GM18873 (cell line): ENCODE measurements around the gene PRICKLE1.

ENCODE experiments used
- ATAC-seq: cut with Tn5 transposase; IDR thresholded peaks from one replicate; pipeline ENCODE4 v1.9.1; 2021; ENCODE audit warnings: mild to moderate bottlenecking, moderate library complexity, moderate number of reproducible peaks; ENCODE audit not compliant: unreplicated experiment, low FRiP score

Gene PRICKLE1

DNA sequence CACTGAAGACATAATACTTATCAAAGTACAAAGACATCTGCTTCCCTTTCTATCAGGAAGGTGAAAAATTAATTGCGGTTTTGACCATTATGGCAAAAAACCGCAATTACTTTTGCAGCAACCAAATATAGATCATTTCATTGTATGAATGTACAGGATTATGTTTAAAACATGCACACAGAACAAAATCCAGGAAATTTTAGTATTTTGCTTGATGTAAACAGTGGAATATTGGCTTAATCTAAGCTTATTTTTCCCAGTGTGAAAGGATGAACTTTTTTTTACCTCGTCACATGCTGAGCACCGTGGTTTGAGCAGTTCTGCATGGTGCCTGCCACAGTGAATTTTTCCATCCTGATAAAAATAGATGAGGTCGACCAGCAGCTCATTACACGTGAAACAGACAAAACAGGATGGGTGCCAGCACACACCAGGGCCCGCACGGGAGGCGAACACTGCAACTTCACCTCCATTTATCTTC is 121.2 kb downstream of the PRICKLE1 start:
- no peak for ATAC-seq

- ATAC-seq: no peak
Observed at GRCh38 chr12:42463671-42464070, 125.9 kb downstream of the PRICKLE1 start.

DNA sequence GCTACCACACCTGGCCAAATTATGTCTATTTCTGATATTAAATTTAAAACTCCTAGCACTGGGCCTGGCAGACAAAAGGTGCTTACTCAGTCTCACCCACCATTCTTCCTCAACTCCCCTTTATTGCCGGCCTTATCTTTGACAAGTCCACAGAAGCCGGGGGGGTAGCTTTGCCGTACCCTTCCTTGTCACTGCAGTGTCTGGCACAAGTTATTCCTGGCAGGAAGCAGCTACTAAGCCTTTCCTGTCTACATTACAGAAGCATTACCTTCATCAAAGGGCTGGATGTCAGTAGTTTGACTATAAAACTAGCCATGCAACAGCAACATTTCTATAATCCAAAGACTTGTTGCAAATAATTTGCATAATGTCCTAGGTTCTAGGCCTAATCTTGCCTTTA is 127.1 kb downstream of the PRICKLE1 start:
- ATAC-seq: no peak

DNA sequence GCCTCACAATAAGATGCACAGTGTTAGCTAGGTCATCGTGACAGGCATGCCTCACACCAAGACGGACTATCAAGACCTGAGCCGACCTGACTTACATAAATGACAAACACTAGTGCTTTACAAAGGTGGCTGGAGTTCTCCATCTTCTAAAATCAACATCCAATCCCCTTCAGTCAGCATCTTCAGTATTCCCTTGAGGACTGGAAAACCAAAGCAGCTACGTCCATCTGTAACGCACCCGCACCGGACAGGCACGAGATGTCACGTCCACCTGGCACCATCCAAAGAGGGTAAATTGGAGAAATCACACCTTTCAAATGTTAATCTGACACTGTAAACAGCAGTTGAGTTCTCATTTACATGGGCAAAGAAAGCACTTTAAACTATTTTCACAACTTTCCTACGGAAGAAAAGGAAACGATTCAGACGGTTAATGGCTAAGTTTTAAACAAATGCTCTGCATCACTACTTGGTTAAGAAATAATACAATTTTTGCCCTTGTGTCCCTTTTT is 130.2 kb downstream of the PRICKLE1 start:
- no peak for ATAC-seq

DNA sequence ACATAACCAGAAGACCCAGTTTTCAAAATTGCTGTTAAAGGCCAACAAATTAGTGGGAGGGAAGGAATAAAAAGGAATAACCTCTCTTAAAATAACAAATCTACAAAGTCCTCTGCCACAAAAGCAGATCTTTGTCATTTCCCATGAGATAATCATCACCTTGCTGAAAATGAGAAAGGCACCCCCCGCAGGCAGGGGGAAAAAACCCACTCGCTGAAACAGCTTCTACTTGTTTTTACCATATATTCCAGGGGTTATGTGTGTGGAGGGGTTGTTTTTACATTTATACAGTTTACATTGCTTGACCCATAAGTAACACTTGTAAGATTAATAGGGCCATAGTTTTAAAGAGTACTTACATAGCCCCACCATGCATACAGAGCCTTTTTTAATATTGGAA is 131.0 kb downstream of the PRICKLE1 start:
- no peak for ATAC-seq

DNA sequence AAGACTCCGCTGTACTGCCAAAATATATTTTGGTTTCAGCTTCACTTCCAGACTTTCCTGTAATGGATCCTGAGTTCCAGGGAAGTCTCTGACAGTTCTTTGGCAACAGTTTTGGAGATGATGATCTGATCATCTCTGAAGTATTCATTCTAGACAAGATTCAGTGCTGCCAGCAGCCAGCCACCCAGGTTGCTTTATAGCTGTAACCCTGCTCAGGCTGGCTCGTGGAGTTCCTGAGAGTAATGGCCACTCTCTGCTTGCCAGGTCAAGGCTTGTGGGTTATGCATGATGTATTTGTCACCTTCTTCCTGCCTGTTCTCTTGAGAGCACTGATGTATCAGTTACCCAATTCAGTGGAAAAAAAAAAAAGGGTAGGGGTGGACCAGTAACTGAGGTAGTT is 139.3 kb downstream of the PRICKLE1 start:
- no peak for ATAC-seq

DNA sequence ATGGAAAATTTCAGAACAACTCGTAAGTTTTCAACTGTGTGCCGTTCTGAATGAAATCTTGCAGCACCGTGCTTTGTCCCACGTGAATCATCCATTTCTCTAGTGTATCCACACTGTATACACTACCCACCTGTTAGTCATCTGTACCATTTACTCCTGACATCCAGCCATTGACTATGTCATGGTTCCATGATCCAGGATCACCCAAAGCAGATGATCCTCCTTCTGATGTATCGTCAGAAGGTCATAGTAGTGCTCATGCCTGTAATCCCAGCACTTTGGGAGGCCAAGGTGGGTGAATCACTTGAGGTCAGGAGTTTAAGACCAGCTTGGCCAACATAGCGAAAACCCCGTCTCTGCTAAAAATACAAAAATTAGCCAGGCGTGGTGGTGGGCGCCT is 140.7 kb downstream of the PRICKLE1 start:
- ATAC-seq: no peak

- no peak for ATAC-seq
Observed at GRCh38 chr12:42447371-42447786, 142.2 kb downstream of the PRICKLE1 start.

DNA sequence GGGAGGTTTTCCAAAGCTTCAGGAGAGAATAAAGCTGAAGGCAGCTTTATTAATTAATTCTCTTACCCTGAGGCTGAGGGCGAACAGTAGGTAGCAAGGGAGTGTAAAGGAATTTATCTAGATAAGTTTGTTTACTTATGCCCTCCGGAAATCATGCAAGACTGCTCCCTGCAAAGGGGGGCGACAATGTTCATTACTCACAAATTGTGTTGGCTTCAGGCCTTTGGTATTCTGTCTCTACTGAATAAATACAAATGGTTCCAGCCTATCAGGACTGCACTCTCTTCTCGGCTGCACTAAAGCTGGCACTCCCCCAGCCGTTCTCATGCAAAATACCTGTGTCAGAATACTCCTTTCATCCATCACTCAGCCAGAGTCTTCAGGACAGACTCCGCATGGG is 142.8 kb downstream of the PRICKLE1 start:
- no peak for ATAC-seq

DNA sequence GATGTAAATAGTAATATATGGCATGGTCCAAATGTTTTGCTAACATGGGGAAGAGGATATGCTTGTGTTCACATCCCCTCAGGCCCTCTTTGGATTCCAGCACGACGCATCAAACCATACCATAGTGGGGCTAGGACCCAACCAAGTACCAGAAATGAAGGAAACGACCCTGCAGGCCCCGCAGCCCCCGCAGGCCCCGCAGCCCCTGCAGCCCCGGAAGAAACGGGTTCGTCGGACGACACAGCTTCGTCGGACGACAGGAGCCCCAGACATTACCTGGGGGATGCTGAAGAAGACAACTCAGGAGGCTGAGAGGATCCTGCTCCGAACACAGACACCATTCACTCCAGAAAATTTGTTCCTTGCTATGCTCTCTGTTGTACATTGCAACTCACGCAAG is 143.7 kb downstream of the PRICKLE1 start:
- no peak for ATAC-seq

- ATAC-seq: no peak
Observed at GRCh38 chr12:42444192-42444943, 145.2 kb downstream of the PRICKLE1 start.

DNA sequence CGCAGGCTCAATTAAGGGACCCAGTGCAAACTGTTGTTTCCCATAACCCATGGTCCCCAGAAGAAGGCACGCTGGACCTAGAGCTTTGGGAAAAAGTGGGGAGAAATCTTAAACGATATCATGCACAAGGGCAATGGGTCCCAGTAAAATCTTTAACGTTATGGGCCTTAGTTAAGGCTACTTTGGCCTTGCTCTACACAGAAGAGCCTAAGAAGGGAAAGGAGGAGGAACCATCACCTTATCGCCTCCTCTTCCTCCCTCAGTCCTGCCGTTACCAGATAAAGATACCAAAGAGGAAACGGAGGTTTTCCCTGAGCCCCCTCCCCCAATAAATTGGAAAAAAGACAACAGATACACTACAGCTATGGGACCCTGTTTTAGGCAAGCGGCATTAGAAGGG is 146.7 kb downstream of the PRICKLE1 start:
- no peak for ATAC-seq

DNA sequence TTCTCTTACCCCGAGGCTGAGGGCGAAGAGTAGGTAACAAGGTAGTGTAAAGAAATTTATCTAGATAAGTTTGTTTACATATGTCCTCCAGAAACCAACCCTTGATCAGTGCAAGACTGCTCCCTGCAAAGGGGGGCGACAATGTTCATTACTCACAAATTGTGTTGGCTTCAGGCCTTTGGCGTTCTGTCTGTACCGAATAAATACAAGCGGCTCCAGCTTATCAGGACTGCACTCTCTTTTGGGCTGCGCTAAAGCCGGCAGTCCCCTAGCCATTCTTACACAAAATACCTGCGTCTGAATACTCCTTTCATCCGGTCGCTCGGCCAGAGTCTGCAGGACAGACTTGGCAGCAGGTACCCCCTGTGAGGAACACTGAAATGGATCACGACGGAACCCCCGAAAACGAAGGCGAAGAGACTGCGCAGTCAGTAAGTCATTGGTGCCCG is 147.2 kb downstream of the PRICKLE1 start:
- ATAC-seq: no peak

DNA sequence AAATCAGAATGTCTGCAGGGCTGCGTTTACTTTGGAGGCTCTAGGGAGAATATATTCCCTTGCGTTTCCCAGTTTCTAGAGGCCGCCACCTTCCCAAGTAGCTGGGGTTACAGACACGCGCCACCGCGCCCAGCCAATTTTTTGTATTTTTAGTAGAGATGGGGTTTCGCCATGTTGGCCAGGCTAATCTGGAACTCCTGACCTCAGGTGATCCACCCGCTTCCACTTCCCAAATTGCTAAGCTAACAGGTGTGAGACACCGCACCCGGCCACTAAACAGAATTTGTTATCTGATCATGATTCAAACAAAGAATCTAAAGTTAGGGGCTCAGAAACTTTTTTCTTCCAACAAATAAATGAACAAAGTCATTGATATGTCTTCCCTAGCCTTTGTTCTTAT is 148.9 kb downstream of the PRICKLE1 start:
- no peak for ATAC-seq

DNA sequence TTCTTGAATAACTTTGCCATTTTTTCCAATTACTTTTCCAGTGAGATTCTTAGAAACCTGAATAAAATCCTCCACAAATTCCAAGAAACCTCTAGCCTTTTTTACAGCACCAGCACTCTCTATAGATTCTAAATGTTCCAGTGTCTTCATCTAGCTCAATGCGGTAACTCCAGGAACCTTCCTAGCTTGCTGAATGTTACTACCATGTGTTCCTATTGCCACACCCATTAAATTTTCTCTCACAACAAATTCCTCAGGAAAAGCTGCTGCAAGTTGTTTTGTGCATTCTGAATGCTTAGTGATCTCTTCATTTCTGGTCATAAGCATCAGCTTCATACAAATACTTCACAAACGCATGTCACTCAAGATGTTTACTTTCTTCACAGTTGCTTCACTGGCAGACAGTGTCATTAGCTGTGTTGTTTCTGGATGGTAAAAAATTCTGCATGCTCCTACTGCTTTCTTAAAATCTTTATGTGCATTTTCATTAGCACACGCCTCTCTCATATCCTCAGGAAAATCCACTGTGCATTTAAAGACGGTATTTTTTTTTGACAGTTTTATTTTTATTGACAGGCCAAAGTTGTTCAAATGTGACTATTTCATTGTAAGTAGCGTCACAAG is 156.9 kb downstream of the PRICKLE1 start:
- no peak for ATAC-seq

- no peak for ATAC-seq
Observed at GRCh38 chr12:42428850-42429249, 160.7 kb downstream of the PRICKLE1 start.

GRCh38 chr12:42426746-42427145 is 162.8 kb downstream of the PRICKLE1 start:
- ATAC-seq: no peak

GRCh38 chr12:42422785-42423184 is 166.8 kb downstream of the PRICKLE1 start:
- no peak for ATAC-seq

DNA sequence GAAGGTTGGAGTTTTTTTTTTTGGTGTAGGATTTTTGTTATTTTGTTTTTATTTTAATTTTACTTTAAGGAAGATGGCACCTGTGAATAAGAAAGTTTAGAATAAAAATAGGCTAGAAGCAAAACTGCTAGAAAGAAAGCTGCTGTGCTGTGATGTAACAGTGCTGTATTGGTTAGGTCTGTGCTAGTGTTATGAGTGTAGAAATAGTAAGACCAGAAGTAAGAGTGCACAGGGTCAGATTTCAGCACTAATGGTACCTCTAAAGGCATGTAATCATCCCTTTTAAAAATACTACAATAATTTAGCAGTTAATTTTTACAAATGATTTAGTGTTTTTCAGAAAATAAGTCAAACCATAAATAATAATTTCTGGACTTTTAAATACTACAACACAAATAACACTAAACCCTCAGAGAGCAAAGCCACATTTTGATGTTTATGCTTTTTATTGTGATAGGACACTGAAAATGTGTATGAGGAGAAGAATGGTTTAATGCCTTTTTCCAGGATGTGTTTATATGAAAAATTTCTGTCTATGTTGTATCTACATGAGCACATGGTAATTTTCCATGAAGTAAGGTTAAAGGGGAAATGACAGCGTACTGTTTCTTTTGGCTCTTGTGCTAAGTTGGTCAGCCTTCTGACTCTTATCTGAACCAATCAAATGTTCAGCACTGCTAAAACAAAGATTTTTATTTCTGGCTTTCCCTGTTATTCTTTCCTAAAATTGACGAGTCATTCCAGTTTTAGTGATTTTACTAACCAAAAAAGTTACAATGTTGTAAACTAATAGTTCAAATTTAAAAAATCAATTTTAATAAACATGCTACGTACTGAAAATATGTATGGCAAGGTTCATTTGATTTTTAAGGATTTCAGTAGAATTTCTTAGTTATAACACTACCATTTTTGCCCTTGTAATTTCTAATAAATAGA is 167.4 kb downstream of the PRICKLE1 start:
- ATAC-seq: peak; percentile 95

DNA sequence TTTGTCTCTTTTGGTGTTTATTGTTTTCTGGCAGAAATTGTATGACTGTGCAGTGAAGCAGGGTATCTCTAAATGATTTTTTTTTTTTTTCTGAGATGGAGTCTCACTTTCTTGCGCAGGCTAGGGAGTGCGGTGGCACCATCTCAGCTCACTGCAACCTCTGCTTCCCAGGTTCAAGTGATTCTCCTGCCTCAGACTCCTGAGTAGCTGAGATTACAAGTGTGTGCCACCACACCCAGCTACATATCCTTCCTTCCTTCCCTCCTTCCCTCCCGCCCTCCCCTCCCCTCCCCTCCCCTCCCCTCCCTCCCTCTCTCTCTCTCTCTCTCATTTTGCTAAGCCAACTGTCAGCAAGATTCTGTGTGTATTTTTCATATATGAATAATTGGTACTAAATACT is 169.2 kb downstream of the PRICKLE1 start:
- no peak for ATAC-seq

GRCh38 chr12:42410340-42410739 is 179.2 kb downstream of the PRICKLE1 start:
- no peak for ATAC-seq
